ENCODE results near the gene RHOT2.

Gene RHOT2

GRCh38 chr16:645852-646678 is 21.9 kb upstream of the RHOT2 start:
- in situ Hi-C loops (cut with HindIII; ENCODE audit: low pct_ligation_motif_present, low sequenced_read_pairs), result no loop called here
- H3K4me3 ChIP-seq (ENCODE audit: low read depth, low read length), result no peak overlapping the region
- TF ChIP-seq CTCF (IDR thresholded peaks at IDR 0.05; ENCODE audit: low read depth, low read length, missing control alignments), result no peak
- DNase-seq, result no peak
- no peak overlapping the region for H3K27ac ChIP-seq
- H3K36me3 ChIP-seq (replicated peaks), result no peaks in the 10 kb centered on the region
- no peaks in the 10 kb centered on the region for H3K27me3 ChIP-seq (replicated peaks)

- TF ChIP-seq CTCF (IDR thresholded peaks at IDR 0.05; ENCODE audit: low read depth, low read length, missing control alignments), result no peak
- H3K36me3 ChIP-seq (replicated peaks), result no peaks in the 10 kb centered on the region
- in situ Hi-C loops (cut with HindIII; ENCODE audit: low pct_ligation_motif_present, low sequenced_read_pairs), result no loop called here
- no peak overlapping the region for H3K4me3 ChIP-seq (ENCODE audit: low read depth, low read length)
- DNase-seq, result no peak
- H3K27me3 ChIP-seq (replicated peaks), result no peaks in the 10 kb centered on the region
- H3K27ac ChIP-seq, result no peak overlapping the region
These were observed 21.2 kb upstream of the RHOT2 start for GRCh38 chr16:646679-647172.

GRCh38 chr16:647173-647902 is 20.6 kb upstream of the RHOT2 start:
- Histone ChIP-seq H3K27ac (no peak overlapping the region), H3K36me3 (replicated peaks) (no peaks in the 10 kb centered on the region)
- TF ChIP-seq CTCF (IDR thresholded peaks at IDR 0.05; ENCODE audit: low read depth, low read length, missing control alignments), result no peak

GRCh38 chr16:648071-648780 is 19.7 kb upstream of the RHOT2 start:
- in situ Hi-C loops (cut with HindIII; ENCODE audit: low pct_ligation_motif_present, low sequenced_read_pairs), result no loop called here
- H3K4me3 ChIP-seq (ENCODE audit: low read depth, low read length), result peak overlapping the region; percentile 60
- peak; percentile 58 for TF ChIP-seq CTCF (IDR thresholded peaks at IDR 0.05; ENCODE audit: low read depth, low read length, missing control alignments)
- H3K27me3 ChIP-seq (replicated peaks), result no peaks in the 10 kb centered on the region
- no peaks in the 10 kb centered on the region for H3K36me3 ChIP-seq (replicated peaks)
- no peak for DNase-seq
- peak overlapping the region; percentile 50 for H3K27ac ChIP-seq

More at GRCh38 chr16:647173-647902, 20.6 kb upstream of the RHOT2 start:
- no peak for DNase-seq
- Histone ChIP-seq H3K4me3 (ENCODE audit: low read depth, low read length) (no peak overlapping the region), H3K27me3 (replicated peaks) (no peaks in the 10 kb centered on the region)
- in situ Hi-C loops (cut with HindIII; ENCODE audit: low pct_ligation_motif_present, low sequenced_read_pairs), result no loop called here

GRCh38 chr16:648781-649589 is 18.9 kb upstream of the RHOT2 start, which contains the start of gene WDR90:
Gene WDR90 (plus strand): TSS chr16:649365. CDS start chr16:649417, 52 bp downstream.
- peak; percentile 69 for DNase-seq
- in situ Hi-C loops (cut with HindIII; ENCODE audit: low pct_ligation_motif_present, low sequenced_read_pairs), result no loop called here
- Histone ChIP-seq H3K4me3 (ENCODE audit: low read depth, low read length) (peak within 1 kb of the TSS; percentile 60), H3K27me3 (replicated peaks) (no peaks in the 10 kb centered on the region), H3K36me3 (replicated peaks) (no peaks in the 10 kb centered on the region), H3K27ac (peak within 1 kb of the TSS; percentile 50)
- no peak for TF ChIP-seq CTCF (IDR thresholded peaks at IDR 0.05; ENCODE audit: low read depth, low read length, missing control alignments)

All from brain microvascular endothelial cell (primary cell).